ENCODE results near the gene BCL11B.

Gene BCL11B

GRCh38 chr14:99252443-99252939, 19.5 kb downstream of the BCL11B start:
- no peak overlapping the region for H3K4me3 ChIP-seq (ENCODE audit: low read depth, low read length)
- H3K27ac ChIP-seq (ENCODE audit: low read depth, low read length) = no peak overlapping the region
- no peaks in the 10 kb centered on the region for H3K4me1 ChIP-seq (ENCODE audit: control insufficient read depth, insufficient read depth, low read length, unreplicated experiment)
- peaks cover 40% of the 10 kb centered on the region for H3K27me3 ChIP-seq (ENCODE audit: insufficient read depth, low read length)
- H2AFZ ChIP-seq (ENCODE audit: low read length, unreplicated experiment) = no peak overlapping the region
- no peaks in the 10 kb centered on the region for H3K79me2 ChIP-seq (ENCODE audit: control insufficient read depth, insufficient read depth, low read length, unreplicated experiment)
- H3K36me3 ChIP-seq (ENCODE audit: insufficient read depth, low read length) = no peaks in the 10 kb centered on the region

- Histone ChIP-seq H3K27ac (ENCODE audit: low read depth, low read length) (no peak overlapping the region), H3K36me3 (ENCODE audit: insufficient read depth, low read length) (no peaks in the 10 kb centered on the region), H3K27me3 (ENCODE audit: insufficient read depth, low read length) (peaks cover 40% of the 10 kb centered on the region), H3K4me1 (ENCODE audit: control insufficient read depth, insufficient read depth, low read length, unreplicated experiment) (no peaks in the 10 kb centered on the region), H3K79me2 (ENCODE audit: control insufficient read depth, insufficient read depth, low read length, unreplicated experiment) (no peaks in the 10 kb centered on the region), H3K4me3 (ENCODE audit: low read depth, low read length) (no peak overlapping the region), H2AFZ (ENCODE audit: low read length, unreplicated experiment) (no peak overlapping the region)
Measured at GRCh38 chr14:99251721-99252120, 20.3 kb downstream of the BCL11B start.

- H3K36me3 ChIP-seq (ENCODE audit: insufficient read depth, low read length) = no peaks in the 10 kb centered on the region
- no peak overlapping the region for H3K4me3 ChIP-seq (ENCODE audit: low read depth, low read length)
- H2AFZ ChIP-seq (ENCODE audit: low read length, unreplicated experiment) = no peak overlapping the region
- no peaks in the 10 kb centered on the region for H3K4me1 ChIP-seq (ENCODE audit: control insufficient read depth, insufficient read depth, low read length, unreplicated experiment)
- H3K27ac ChIP-seq (ENCODE audit: low read depth, low read length) = no peak overlapping the region
- peaks cover 47% of the 10 kb centered on the region for H3K27me3 ChIP-seq (ENCODE audit: insufficient read depth, low read length)
- no peaks in the 10 kb centered on the region for H3K79me2 ChIP-seq (ENCODE audit: control insufficient read depth, insufficient read depth, low read length, unreplicated experiment)
Measured at GRCh38 chr14:99250636-99251208, 21.3 kb downstream of the BCL11B start.

DNA sequence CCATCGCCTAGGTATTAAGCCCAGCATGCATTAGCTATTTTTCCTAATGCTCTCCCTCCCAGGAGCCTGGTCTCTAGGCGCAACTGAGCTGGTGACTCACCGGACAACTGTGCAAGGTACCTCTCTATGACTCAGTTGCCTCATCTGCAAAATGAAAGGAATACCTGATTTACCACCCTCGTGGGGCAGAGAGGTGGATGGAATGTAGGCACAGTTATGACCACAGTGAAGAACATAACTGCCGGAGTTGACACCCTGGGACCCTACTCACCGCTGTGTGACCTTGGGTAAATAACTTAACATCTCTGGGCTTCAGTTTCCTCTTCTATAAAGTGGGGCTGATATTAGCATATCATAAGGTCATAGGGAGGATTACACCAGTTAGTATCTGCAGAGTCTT, 22.6 kb downstream of the BCL11B start:
- Histone ChIP-seq H3K27me3 (ENCODE audit: insufficient read depth, low read length) (peaks cover 56% of the 10 kb centered on the region), H3K4me1 (ENCODE audit: control insufficient read depth, insufficient read depth, low read length, unreplicated experiment) (no peaks in the 10 kb centered on the region), H3K27ac (ENCODE audit: low read depth, low read length) (no peak overlapping the region), H3K36me3 (ENCODE audit: insufficient read depth, low read length) (no peaks in the 10 kb centered on the region), H3K79me2 (ENCODE audit: control insufficient read depth, insufficient read depth, low read length, unreplicated experiment) (no peaks in the 10 kb centered on the region), H2AFZ (ENCODE audit: low read length, unreplicated experiment) (no peak overlapping the region), H3K4me3 (ENCODE audit: low read depth, low read length) (no peak overlapping the region)

- Histone ChIP-seq H3K36me3 (ENCODE audit: insufficient read depth, low read length) (no peaks in the 10 kb centered on the region), H3K4me3 (ENCODE audit: low read depth, low read length) (no peak overlapping the region), H3K79me2 (ENCODE audit: control insufficient read depth, insufficient read depth, low read length, unreplicated experiment) (no peaks in the 10 kb centered on the region), H2AFZ (ENCODE audit: low read length, unreplicated experiment) (no peak overlapping the region), H3K4me1 (ENCODE audit: control insufficient read depth, insufficient read depth, low read length, unreplicated experiment) (no peaks in the 10 kb centered on the region), H3K27me3 (ENCODE audit: insufficient read depth, low read length) (peaks cover 54% of the 10 kb centered on the region), H3K27ac (ENCODE audit: low read depth, low read length) (no peak overlapping the region)
Measured at GRCh38 chr14:99248761-99249171, 23.2 kb downstream of the BCL11B start.

GRCh38 chr14:99247772-99248171, 24.2 kb downstream of the BCL11B start:
- H3K27ac ChIP-seq (ENCODE audit: low read depth, low read length) = no peak overlapping the region
- no peaks in the 10 kb centered on the region for H3K4me1 ChIP-seq (ENCODE audit: control insufficient read depth, insufficient read depth, low read length, unreplicated experiment)
- H3K36me3 ChIP-seq (ENCODE audit: insufficient read depth, low read length) = no peaks in the 10 kb centered on the region
- no peak overlapping the region for H3K4me3 ChIP-seq (ENCODE audit: low read depth, low read length)
- no peaks in the 10 kb centered on the region for H3K79me2 ChIP-seq (ENCODE audit: control insufficient read depth, insufficient read depth, low read length, unreplicated experiment)
- H2AFZ ChIP-seq (ENCODE audit: low read length, unreplicated experiment) = no peak overlapping the region
- H3K27me3 ChIP-seq (ENCODE audit: insufficient read depth, low read length) = peaks cover 51% of the 10 kb centered on the region

GRCh38 chr14:99247101-99247729, 24.8 kb downstream of the BCL11B start:
- H3K4me1 ChIP-seq (ENCODE audit: control insufficient read depth, insufficient read depth, low read length, unreplicated experiment) = no peaks in the 10 kb centered on the region
- no peak overlapping the region for H3K4me3 ChIP-seq (ENCODE audit: low read depth, low read length)
- no peaks in the 10 kb centered on the region for H3K36me3 ChIP-seq (ENCODE audit: insufficient read depth, low read length)
- peaks cover 48% of the 10 kb centered on the region for H3K27me3 ChIP-seq (ENCODE audit: insufficient read depth, low read length)
- no peaks in the 10 kb centered on the region for H3K79me2 ChIP-seq (ENCODE audit: control insufficient read depth, insufficient read depth, low read length, unreplicated experiment)
- no peak overlapping the region for H2AFZ ChIP-seq (ENCODE audit: low read length, unreplicated experiment)
- no peak overlapping the region for H3K27ac ChIP-seq (ENCODE audit: low read depth, low read length)

DNA sequence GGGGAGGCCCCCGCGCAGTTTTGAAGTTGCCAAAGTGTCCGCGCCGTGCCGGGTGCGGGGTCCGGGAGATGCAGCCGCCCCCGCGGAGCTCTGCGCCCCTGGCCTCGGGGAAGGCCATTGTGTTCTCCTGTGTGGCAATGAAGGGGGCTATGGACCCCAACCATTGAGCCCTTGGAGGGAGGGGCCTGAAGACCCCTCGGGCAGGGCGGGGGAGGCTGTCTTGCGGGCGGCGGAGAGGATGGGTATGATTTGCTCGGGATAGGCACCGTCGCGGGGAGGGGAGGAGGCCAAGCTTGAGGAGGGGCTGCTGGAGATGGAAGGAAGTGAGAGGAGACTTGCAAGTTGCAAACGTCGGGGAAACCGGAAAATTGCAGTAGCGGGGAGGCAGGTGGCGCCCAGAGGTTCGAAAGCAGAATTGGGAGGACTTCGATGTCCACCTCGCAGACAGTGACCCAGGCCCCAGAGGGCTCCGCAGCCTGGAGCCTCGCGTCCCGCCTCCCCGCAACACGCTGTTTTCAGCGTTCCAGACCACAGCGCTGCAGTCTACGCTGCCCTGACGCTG, 25.4 kb downstream of the BCL11B start:
- Histone ChIP-seq H2AFZ (ENCODE audit: low read length, unreplicated experiment) (no peak overlapping the region), H3K27me3 (ENCODE audit: insufficient read depth, low read length) (peaks cover 48% of the 10 kb centered on the region), H3K79me2 (ENCODE audit: control insufficient read depth, insufficient read depth, low read length, unreplicated experiment) (no peaks in the 10 kb centered on the region), H3K27ac (ENCODE audit: low read depth, low read length) (no peak overlapping the region), H3K4me1 (ENCODE audit: control insufficient read depth, insufficient read depth, low read length, unreplicated experiment) (no peaks in the 10 kb centered on the region), H3K36me3 (ENCODE audit: insufficient read depth, low read length) (no peaks in the 10 kb centered on the region), H3K4me3 (ENCODE audit: low read depth, low read length) (no peak overlapping the region)

- Histone ChIP-seq H2AFZ (ENCODE audit: low read length, unreplicated experiment) (no peak overlapping the region), H3K4me1 (ENCODE audit: control insufficient read depth, insufficient read depth, low read length, unreplicated experiment) (no peaks in the 10 kb centered on the region), H3K27me3 (ENCODE audit: insufficient read depth, low read length) (peaks cover 48% of the 10 kb centered on the region), H3K4me3 (ENCODE audit: low read depth, low read length) (no peak overlapping the region), H3K79me2 (ENCODE audit: control insufficient read depth, insufficient read depth, low read length, unreplicated experiment) (no peaks in the 10 kb centered on the region), H3K36me3 (ENCODE audit: insufficient read depth, low read length) (no peaks in the 10 kb centered on the region), H3K27ac (ENCODE audit: low read depth, low read length) (no peak overlapping the region)
Measured at GRCh38 chr14:99245564-99246511, 26.2 kb downstream of the BCL11B start.

DNA sequence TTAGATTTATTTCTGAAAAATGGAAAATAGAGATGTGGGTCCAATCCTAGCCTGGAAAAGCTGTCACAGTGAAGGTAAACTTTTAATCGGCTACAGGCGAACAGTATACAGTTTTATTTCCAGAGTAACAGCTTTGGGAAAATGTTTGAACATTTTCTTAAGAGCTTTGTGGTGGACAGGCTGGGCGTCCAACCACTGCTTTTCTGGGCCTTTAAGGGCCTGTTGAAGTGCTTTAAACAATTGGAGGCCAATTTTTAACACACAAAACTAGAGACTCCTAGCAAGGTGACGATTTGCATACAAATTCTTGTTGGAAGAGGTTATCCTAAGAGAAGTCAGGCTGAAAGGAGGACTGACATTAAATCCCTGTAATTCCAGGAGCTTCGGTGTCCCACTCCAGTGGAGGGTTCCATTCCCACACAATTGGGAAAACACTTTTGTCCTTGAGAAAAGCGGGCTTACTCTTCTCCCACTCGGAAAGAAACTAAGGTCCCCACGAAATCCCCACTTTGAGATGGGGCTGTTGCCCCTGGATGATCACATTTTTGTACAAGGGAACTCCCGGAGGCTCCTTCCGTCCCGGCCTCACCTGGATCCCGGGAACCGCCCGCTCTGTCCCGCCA, 26.9 kb downstream of the BCL11B start:
- Histone ChIP-seq H3K4me1 (ENCODE audit: control insufficient read depth, insufficient read depth, low read length, unreplicated experiment) (no peaks in the 10 kb centered on the region), H3K4me3 (ENCODE audit: low read depth, low read length) (no peak overlapping the region), H3K27ac (ENCODE audit: low read depth, low read length) (no peak overlapping the region), H3K36me3 (ENCODE audit: insufficient read depth, low read length) (no peaks in the 10 kb centered on the region), H2AFZ (ENCODE audit: low read length, unreplicated experiment) (no peak overlapping the region), H3K27me3 (ENCODE audit: insufficient read depth, low read length) (peaks cover 48% of the 10 kb centered on the region), H3K79me2 (ENCODE audit: control insufficient read depth, insufficient read depth, low read length, unreplicated experiment) (no peaks in the 10 kb centered on the region)

Data from ACC112 (cell line).